GM19023 (cell line): ENCODE data around the gene NENF.

ENCODE experiments used
- ATAC-seq: cut with Tn5 transposase; IDR thresholded peaks from one replicate; pipeline ENCODE4 v1.9.1; 2021; ENCODE audit warnings: mild to moderate bottlenecking, moderate library complexity; ENCODE audit not compliant: unreplicated experiment

The NENF gene

GRCh38 chr1:212430955-212431394 is 1.7 kb upstream of the NENF start:
- ATAC-seq, result no peak

DNA sequence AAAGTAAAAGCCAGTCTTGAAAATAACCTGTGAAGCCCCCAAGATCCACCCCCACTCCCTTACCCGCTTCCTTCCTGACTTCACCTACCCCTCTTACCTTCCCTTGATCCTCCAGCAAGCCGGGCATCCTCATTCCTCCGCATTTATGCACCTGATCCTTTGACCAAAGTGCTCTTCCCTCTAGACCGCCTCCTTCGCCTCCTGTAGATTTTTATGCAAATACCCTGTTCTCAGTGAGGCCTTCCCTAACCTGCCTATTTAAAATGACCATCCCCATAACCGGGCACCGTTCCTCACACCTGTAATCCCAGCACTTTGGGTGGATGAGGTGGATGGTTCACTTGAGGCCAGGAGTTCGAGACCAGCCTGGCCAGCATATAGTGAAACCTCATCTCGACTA is 1.1 kb upstream of the NENF start:
- ATAC-seq, result no peak

DNA sequence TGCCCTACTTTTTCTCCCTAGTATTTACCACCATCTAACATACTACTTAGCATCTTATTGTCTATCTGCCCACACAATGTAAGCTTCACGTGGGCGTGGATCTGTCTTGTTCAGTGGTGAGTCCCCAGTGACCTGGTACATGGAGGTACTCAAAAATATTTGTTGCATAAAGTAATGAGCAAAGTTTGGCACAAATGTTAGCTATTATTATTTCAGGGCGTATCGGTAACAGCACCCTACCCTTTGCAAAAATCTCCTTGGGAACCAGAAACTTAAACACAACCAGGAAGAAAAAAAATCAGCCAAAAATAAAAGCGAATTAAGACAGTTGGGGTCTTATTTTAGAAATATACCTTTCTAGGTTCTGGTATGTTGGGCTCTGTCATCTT is 454 bp upstream of the NENF start:
- ATAC-seq, result no peak

DNA sequence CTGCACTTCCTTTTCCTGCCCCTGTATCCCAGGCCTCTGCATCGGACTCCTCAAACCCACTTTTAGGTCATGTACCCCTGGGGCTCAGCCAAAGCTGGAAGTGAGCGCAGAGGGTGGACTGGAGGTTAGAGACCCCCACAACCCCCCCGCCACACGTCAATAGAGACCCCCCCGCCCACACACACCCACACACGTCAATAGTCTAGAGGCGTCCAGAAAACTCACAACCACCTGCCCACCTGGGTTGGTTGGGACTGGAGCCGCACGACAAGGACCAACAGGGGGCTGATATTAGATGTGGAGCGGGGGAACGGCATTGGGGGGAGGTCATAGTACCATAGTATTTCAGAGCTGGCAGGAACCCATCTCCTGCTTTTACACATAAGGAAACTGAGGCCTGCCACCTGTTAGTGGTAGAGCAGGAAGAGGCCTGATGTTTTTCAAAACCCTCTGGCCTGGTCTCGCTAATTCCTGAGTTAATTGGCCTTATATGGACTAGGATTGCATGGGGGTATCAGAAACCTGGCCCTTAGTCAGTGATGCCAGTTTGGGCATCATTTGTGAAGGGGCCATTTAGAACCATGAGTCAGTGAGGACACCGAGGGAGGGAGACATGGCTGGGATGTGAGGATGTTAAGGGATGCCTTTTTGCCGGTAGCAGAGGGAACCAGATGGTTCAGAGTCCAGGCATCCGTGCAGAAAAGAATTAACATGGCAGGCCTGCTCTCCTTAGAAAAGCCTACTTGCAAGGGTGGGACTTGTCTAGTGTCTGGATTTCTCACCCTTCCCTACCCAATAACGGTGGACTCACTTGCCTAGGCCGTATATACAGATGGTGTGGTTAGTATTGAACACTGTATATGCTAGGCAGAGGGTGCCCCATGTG is 1.1 kb downstream of the NENF start:
- ATAC-seq, result no peak

GRCh38 chr1:212434992-212435391 is 2.3 kb downstream of the NENF start:
- ATAC-seq, result no peak

GRCh38 chr1:212437179-212437798 is 4.6 kb downstream of the NENF start:
- no peak for ATAC-seq

DNA sequence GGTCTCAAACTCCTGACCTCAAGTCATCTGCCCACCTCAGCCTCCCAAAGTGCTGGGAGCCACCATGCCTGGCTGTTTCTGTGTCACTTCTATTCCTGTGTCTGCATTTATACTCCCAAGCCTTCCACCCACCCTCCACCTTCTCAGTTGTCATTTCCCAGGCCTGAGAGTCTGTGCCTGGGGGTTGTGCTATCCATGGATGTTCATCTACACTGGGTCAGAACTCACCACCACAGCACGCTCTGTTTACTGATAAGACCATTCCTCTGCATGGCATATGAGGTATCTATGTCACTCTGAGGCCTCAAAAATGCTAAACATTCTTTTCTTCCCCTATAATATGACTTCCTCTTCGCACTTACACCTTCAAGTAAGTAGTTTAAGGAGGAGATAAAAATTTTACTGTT is 6.1 kb downstream of the NENF start:
- no peak for ATAC-seq

- ATAC-seq, result no peak
These were observed 7.7 kb downstream of the NENF start for GRCh38 chr1:212440419-212440818.

DNA sequence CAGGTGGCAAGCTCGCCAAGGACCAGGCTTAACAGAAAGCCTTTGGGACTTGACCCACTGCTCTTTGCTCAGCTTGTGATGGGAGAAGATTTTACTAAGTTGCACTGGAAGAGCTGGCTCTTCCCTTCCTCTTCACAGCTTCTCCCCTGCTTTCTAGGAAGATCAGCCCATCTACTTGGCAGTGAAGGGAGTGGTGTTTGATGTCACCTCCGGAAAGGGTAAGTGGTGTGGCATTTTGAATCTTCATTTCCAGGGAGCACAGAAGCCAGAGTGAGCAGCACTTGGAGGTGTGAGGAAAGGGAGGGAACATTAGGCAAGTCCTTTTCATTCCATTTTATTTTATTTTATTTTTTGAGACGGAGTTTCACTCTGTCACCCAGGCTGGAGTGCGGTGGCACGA is 9.7 kb downstream of the NENF start:
- ATAC-seq, result no peak

GRCh38 chr1:212446333-212446732 is 13.6 kb downstream of the NENF start:
- ATAC-seq, result no peak

- no peak for ATAC-seq
These were observed 14.8 kb downstream of the NENF start for GRCh38 chr1:212447478-212447877.

- no peak for ATAC-seq
These were observed 17.7 kb downstream of the NENF start for GRCh38 chr1:212450331-212450881.

DNA sequence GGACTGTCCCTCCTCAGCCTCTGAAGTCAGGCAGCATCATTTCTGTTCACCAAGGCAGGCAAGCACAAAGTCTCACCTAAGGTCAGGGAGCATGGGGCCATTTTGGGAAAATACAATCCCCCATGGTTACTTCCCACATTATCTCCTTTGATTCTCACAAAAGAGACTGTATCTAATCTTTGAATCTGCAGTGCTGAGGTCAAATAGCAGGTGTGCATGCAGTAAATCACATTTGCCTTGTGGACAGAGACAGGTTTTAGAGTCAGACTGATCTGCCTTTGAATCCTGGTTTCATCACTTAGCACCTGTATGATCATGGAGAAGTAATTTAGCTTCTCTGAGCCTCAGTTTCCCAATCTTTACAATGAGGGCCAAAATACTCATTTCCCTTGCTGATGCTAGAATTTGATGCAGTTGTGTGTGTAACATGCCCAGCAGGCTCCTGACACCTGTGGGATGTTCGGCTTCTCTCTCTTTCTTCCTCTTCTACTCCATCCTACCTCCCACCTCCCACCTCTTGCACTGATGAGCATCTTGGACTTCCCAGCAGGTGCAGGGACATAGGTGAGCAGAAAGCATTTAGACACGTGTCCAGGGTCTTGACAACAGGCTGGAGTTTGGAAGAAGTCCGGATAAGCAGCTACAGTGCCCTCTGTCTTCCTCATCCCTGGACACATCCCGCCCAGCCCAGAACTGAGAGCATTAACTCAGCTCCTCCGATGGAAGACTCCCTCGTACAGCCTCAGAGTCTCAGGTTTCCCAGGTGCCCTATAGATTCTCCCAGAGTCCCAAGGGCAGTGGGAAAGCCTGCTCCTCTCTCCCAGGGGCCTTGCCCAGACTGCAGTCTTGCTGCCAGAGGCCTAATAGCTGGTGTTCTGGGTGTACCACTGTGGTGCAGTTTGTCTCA is 18.9 kb downstream of the NENF start:
- ATAC-seq, result no peak

GRCh38 chr1:212452323-212453155 is 19.8 kb downstream of the NENF start:
- ATAC-seq, result no peak

DNA sequence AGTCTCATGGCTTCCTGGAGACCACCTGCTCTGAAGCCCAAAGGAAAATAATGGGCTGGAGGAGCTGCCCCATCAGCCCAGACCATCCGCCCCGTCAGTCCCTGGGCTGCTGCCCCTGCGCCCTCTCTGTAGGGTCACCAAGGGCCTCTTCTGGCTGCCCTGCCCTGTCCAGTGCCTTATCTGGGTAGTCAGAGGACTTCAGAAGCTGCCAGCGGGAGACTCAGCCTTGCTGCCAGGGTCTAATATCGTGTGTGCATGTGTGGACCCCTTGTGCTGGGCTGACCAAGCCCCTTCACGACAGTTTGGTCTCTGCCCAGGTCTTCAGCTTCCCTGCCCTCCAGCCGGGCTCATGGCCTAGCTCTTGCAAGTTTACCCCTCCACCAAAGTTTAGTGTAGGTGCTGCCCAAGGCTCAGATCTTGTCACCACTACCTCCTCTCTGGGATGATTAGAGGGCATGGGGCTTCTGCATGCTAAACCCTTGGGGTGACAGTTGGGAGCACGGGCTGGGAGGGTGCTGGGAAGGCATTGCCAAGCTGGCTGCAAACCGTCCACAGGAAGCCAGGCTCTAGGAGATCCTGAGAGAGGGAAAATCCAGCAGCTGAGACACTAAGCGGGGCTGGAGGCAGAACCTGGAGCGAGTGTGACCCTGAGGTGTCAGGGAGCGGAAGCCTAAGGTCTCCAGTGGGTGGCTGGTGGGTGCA is 20.6 kb downstream of the NENF start:
- no peak for ATAC-seq

DNA sequence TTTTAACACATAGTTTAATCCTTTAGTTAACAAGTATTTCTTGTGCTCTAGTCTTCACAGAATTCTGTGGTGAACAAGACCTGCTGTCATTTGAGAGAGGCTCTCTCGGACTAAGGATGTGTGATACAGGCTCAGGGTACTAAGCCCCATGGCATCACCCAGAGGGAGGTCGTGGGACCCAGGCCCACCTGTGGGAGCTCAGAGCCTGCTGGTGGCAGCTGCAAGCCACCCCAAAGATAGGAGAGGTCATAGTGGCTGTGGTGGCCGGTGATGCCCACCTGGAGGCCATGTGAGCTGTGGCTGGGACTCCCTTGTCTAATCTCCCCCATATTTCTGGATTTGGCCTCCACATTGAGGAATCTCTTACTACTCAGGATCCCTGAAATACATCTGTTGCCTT is 22.0 kb downstream of the NENF start:
- ATAC-seq, result no peak

- no peak for ATAC-seq
These were observed 22.7 kb downstream of the NENF start for GRCh38 chr1:212455401-212455800.

- peak; percentile 71 for ATAC-seq
These were observed 23.2 kb downstream of the NENF start for GRCh38 chr1:212455803-212456528.
